Measurements from ENCODE around the gene PPP1R1B.

The PPP1R1B gene

GRCh38 chr17:39651923-39652586 lies 25.3 kb downstream of the PPP1R1B start:
- DNase-seq (ENCODE audit: low read depth in 2 of 2, low spot score in 1 of 2): no peak

- DNase-seq (ENCODE audit: low read depth in 2 of 2, low spot score in 1 of 2): no peak
Measured at GRCh38 chr17:39652587-39653315, 26.0 kb downstream of the PPP1R1B start.

DNA sequence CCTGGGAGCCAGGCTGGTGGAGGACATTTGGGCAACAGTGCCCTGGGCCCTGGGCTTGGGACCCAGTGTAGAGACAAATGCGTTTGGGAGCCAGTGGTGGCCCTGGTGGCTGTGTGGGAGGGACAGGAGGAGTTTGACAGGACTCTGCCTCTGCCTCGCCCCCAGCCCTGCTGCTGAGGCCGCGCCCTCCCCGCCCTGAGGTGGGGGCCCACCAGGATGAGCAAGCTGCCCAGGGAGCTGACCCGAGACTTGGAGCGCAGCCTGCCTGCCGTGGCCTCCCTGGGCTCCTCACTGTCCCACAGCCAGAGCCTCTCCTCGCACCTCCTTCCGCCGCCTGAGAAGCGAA lies 26.5 kb downstream of the PPP1R1B start:
- no peak for DNase-seq (ENCODE audit: low read depth in 2 of 2, low spot score in 1 of 2)

GRCh38 chr17:39653662-39654331 lies 27.0 kb downstream of the PPP1R1B start:
- peak; percentile 47 to 65 for DNase-seq (ENCODE audit: low read depth in 2 of 2, low spot score in 1 of 2)

DNA sequence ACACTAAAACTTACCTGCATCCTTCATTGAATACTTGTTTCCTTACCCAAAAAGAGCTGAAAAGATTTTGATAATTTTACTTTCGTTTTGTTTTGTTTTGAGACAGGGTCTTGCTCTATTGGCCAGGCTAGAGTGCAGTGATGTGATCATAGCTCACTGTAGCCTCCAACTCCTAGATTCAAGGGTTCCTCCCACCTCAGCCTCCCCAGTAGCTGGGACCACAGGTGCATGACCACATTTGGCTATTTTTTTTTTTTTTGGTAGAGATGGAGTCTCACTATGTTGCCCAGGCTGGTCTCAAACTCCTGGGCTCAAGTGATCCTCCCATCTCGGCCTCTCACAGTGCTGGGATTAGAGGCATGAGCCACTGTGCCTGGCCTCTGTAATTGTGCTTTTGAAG lies 28.4 kb downstream of the PPP1R1B start:
- DNase-seq (ENCODE audit: low read depth in 2 of 2, low spot score in 1 of 2): no peak

DNA sequence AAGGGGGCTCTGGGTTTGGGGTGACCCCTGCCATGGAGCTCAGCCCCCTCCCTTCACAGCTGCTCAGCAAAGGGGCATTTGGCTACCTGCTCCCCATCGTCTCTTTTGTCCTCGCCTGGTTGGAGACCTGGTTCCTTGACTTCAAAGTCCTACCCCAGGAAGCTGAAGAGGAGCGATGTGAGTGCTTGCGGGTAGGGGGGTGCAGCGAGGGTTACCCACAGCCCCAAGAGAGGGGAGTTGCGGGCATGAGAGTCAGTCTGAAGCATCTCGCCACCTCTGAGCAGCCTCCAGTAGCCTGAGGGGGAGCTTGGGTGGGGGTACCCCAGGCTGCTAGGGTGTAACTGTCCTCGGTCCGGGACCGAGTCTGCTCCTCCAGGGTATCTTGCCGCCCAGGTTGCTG lies 31.6 kb downstream of the PPP1R1B start:
- no peak for DNase-seq (ENCODE audit: low read depth in 2 of 2, low spot score in 1 of 2)

DNA sequence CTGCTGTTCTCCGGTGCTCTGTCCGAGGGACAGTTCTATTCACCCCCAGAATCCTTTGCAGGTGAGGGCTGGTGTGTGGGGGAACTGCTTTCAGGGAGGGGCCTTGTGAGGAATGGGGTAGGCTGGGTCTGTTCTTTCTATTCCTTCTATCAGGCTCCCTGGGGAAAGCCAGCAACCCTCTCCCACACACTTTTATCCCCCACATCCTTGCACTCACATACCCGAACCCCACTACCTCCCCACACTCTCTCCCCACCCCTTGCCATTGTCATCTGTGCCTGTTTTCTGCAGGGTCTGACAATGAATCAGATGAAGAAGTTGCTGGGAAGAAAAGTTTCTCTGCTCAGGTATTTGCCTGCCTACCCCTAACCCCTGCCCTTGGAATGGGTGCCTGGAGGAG lies 32.0 kb downstream of the PPP1R1B start:
- no peak for DNase-seq (ENCODE audit: low read depth in 2 of 2, low spot score in 1 of 2)

DNA sequence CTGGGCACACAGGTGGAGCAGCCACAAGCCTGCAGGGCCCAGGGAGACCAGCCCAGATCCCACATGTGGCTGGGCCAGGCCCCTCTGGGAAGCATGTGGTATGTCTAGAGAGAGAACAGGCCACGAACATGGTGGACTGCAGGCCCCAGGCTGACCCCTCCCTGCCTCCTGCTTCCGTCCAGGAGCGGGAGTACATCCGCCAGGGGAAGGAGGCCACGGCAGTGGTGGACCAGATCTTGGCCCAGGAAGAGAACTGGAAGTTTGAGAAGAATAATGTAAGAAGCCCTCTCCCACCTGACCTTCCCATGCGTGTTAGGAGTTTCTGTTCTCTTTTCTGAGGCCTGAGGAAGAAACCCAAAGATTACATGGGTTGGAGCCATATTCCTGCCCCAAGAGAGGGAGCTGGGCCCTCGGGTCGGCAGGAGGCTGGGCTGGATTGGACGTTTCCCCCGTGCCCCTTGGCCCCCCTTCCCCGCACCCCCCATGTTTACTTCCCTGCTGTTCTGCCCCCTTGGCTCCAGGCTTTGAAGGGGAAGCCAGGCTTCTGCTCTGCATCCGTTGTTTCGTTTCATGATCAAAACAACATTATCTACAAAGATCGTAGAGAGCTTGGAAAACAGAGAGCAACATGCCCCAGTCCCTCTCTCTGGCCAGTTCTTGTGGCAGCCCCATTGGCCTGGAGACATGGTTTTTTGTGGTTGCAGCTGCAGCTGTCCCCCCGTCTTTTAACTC lies 32.7 kb downstream of the PPP1R1B start:
- DNase-seq (ENCODE audit: low read depth in 2 of 2, low spot score in 1 of 2): no peak

DNA sequence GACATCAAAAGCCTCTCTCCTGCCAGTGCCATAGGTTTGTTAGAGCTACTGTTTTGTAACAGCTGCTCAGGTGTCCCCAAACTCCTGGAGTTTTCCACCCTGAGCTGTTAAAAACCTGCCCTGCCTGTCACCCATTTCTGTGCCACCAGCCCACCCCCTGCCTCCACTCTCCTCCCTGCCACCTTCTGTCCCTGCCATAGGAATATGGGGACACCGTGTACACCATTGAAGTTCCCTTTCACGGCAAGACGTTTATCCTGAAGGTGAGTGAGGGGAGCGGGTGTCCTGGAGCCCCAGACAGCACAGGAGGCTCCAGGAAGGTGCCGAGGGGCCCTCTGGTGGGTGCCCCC lies 33.2 kb downstream of the PPP1R1B start:
- no peak for DNase-seq (ENCODE audit: low read depth in 2 of 2, low spot score in 1 of 2)

- no peak for DNase-seq (ENCODE audit: low read depth in 2 of 2, low spot score in 1 of 2)
Measured at GRCh38 chr17:39660397-39661385, 33.9 kb downstream of the PPP1R1B start.

- DNase-seq (ENCODE audit: low read depth in 2 of 2, low spot score in 1 of 2): no peak
Measured at GRCh38 chr17:39661744-39662541, 35.2 kb downstream of the PPP1R1B start.

DNA sequence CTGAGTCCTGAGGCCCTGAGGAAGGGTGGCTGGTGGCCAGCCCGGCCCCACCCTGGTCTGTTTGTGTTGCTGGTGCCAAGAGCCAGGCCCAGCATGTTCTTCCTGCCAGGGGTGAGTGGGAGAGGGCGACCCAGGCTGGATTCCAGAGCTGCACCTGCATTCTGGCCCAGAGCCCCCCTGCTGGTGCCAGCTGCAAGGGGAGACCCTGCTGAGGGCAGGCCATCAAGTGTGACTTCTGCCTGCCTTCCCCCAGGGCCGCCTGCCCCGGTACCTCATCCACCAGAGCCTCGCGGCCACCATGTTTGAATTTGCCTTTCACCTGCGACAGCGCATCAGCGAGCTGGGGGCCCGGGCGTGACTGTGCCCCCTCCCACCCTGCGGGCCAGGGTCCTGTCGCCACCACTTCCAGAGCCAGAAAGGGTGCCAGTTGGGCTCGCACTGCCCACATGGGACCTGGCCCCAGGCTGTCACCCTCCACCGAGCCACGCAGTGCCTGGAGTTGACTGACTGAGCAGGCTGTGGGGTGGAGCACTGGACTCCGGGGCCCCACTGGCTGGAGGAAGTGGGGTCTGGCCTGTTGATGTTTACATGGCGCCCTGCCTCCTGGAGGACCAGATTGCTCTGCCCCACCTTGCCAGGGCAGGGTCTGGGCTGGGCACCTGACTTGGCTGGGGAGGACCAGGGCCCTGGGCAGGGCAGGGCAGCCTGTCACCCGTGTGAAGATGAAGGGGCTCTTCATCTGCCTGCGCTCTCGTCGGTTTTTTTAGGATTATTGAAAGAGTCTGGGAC lies 36.0 kb downstream of the PPP1R1B start:
- DNase-seq (ENCODE audit: low read depth in 2 of 2, low spot score in 1 of 2): no peak

DNA sequence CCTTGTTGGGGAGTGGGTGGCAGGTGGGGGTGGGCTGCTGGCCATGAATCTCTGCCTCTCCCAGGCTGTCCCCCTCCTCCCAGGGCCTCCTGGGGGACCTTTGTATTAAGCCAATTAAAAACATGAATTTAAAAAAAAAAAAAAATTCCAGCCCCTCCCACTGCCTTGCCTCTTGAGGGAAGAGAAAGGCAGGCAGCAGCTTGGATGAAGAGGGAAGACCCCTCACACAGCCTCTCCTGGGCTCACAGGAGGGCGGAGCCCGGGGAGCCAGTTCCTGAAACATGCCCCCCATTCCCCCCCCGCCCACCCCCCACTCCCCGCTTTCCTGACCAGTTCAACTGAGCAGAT lies 36.6 kb downstream of the PPP1R1B start:
- no peak for DNase-seq (ENCODE audit: low read depth in 2 of 2, low spot score in 1 of 2)

GRCh38 chr17:39663688-39664580 lies 37.2 kb downstream of the PPP1R1B start:
- DNase-seq (ENCODE audit: low read depth in 2 of 2, low spot score in 1 of 2): no peak

DNA sequence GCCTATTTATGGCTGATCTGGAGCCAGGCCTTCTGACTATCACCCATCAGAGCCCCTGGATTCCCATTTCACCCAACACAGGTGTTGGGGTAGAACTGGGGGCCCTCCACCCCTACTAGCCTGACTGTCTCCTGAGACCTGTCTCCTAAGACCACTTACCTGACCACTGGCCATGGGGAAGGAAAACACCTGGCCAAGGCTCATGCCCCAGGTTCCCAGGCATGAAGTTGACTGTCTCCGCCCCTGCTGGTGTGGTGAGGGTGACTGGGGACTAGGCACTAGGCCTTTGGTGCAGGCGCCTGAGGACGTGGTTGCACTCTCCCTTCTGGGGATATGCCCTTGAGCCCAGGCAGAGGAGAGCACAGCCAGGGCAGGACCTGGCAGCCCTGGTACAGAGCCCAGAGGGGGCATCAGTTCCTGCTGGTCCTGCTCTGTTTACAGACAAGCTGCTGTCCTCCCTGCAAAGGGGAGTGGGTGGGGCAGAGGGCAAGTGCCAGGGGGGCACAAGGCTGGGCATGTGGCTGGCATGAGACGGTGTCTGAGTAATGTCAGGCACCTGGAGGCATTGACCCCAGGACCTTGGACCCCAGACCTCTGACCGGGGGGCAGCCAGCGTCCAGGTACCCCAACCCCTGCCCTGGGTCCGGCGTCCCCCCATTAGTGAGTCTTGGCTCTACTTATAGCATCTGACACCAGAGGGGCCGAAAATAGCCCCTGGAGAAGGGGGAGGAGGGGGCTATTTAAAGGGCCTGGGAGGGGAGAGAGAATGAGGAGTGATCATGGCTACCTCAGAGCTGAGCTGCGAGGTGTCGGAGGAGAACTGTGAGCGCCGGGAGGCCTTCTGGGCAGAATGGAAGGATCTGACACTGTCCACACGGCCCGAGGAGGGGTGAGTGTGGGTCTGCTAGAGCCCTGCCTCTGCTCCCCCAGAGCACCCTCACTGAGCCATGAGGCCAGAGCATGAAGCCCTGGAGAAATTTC lies 38.1 kb downstream of the PPP1R1B start, which contains the start of gene TCAP:
Gene TCAP, plus strand, starts transcription at position 769 of the 981 bp plus-strand sequence. Its CDS starts 11 bp downstream, at position 780.
- no peak for DNase-seq (ENCODE audit: low read depth in 2 of 2, low spot score in 1 of 2)

GRCh38 chr17:39665642-39666224 lies 39.0 kb downstream of the PPP1R1B start:
- no peak for DNase-seq (ENCODE audit: low read depth in 2 of 2, low spot score in 1 of 2)

- DNase-seq (ENCODE audit: low read depth in 2 of 2, low spot score in 1 of 2): no peak
Measured at GRCh38 chr17:39666231-39666600, 39.5 kb downstream of the PPP1R1B start.

All from stimulated activated CD8-positive, alpha-beta memory T cell treated with anti-CD3 and anti-CD28 coated beads, Interleukin-4, amount 100 ng/mL, for 1 hour (primary cell).